ENCODE measurements around the gene MTR.

DNA sequence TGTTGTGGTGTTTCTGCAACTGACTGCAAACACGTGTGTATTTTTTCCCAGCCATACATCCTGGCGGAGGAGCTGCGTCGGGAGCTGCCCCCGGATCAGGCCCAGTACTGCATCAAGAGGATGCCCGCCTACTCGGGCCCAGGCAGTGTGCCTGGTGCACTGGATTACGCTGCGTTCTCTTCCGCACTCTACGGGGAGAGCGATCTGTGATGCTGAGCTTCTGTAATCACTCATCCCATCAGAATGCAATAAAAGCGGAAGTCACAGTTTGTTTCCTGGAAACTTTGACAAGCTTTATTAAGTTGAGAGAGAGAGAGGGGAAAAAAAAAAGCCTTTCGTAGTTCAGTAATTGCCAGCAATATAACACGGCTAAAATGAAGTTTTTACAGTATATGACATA is 32.7 kb upstream of the MTR start:
- TF ChIP-seq, protein P1, sequence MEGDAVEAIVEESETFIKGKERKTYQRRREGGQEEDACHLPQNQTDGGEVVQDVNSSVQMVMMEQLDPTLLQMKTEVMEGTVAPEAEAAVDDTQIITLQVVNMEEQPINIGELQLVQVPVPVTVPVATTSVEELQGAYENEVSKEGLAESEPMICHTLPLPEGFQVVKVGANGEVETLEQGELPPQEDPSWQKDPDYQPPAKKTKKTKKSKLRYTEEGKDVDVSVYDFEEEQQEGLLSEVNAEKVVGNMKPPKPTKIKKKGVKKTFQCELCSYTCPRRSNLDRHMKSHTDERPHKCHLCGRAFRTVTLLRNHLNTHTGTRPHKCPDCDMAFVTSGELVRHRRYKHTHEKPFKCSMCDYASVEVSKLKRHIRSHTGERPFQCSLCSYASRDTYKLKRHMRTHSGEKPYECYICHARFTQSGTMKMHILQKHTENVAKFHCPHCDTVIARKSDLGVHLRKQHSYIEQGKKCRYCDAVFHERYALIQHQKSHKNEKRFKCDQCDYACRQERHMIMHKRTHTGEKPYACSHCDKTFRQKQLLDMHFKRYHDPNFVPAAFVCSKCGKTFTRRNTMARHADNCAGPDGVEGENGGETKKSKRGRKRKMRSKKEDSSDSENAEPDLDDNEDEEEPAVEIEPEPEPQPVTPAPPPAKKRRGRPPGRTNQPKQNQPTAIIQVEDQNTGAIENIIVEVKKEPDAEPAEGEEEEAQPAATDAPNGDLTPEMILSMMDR (conservative IDR thresholded peaks at IDR 0.05; ENCODE audit: low read depth, low read length) = no peak
- TF ChIP-seq EZH2 (IDR thresholded peaks at IDR 0.05; ENCODE audit: low read length, unreplicated experiment) = no peak
